Measurements from ENCODE around the gene ATRNL1. TPM values are rescaled to one million over a fixed set of nuclear protein-coding genes. Genes with fewer than 3 reads are reported as not detected.

Gene ATRNL1
- total RNA-seq, 1 experiment from 2014 or later, result 8.8 TPM

- BruUV-seq (replicated peaks), result no TSS peak
- CTCF ChIA-PET, result no interaction called here
- H3K36me3 Mint-ChIP-seq (ENCODE audit: insufficient read depth, unreplicated experiment), result no peaks in the 10 kb centered on the region
- H3K4me3 Mint-ChIP-seq (ENCODE audit: low read depth, unreplicated experiment), result no peak overlapping the region
- H3K4me1 Mint-ChIP-seq (ENCODE audit: low read depth, unreplicated experiment), result no peaks in the 10 kb centered on the region
- no peaks in the 10 kb centered on the region for H3K9me3 Mint-ChIP-seq (ENCODE audit: low read depth, unreplicated experiment)
- no peak overlapping the region for H3K27ac Mint-ChIP-seq (ENCODE audit: unreplicated experiment)
- TF ChIP-seq CTCF (IDR thresholded peaks at IDR 0.05; ENCODE audit: unreplicated experiment), result no peak
- H3K27me3 Mint-ChIP-seq (ENCODE audit: unreplicated experiment), result peaks cover 5% of the 10 kb centered on the region
- intact Hi-C loops (cut with micrococcal nuclease; ENCODE audit: unreplicated experiment), result no loop called here
- no peak for DNase-seq
These were observed 810.7 kb downstream of the ATRNL1 start for GRCh38 chr10:115903845-115904244.

GRCh38 chr10:115909037-115909436 lies 815.9 kb downstream of the ATRNL1 start:
- TF ChIP-seq CTCF (IDR thresholded peaks at IDR 0.05; ENCODE audit: unreplicated experiment), result no peak
- no TSS peak for BruUV-seq (replicated peaks)
- H3K9me3 Mint-ChIP-seq (ENCODE audit: low read depth, unreplicated experiment), result no peaks in the 10 kb centered on the region

GRCh38 chr10:115909962-115910731 lies 817.0 kb downstream of the ATRNL1 start:
- Mint-ChIP-seq H3K4me3 (ENCODE audit: low read depth, unreplicated experiment) (no peak overlapping the region), H3K4me1 (ENCODE audit: low read depth, unreplicated experiment) (no peaks in the 10 kb centered on the region), H3K27me3 (ENCODE audit: unreplicated experiment) (peaks cover 13% of the 10 kb centered on the region), H3K9me3 (ENCODE audit: low read depth, unreplicated experiment) (no peaks in the 10 kb centered on the region), H3K27ac (ENCODE audit: unreplicated experiment) (no peak overlapping the region), H3K36me3 (ENCODE audit: insufficient read depth, unreplicated experiment) (no peaks in the 10 kb centered on the region)
- CTCF ChIA-PET, result no interaction called here
- no peak for DNase-seq
- intact Hi-C loops (cut with micrococcal nuclease; ENCODE audit: unreplicated experiment), result no loop called here
- TF ChIP-seq CTCF (IDR thresholded peaks at IDR 0.05; ENCODE audit: unreplicated experiment), result no peak
- BruUV-seq (replicated peaks), result no TSS peak

More at GRCh38 chr10:115909037-115909436, 815.9 kb downstream of the ATRNL1 start:
- H3K27me3 Mint-ChIP-seq (ENCODE audit: unreplicated experiment), result peaks cover 13% of the 10 kb centered on the region
- intact Hi-C loops (cut with micrococcal nuclease; ENCODE audit: unreplicated experiment), result no loop called here
- CTCF ChIA-PET, result interaction anchor here (0.6 to 0.7 kb wide), 2 partner anchors 922 to 938 kb away, joined by 3 read pairs; no protein-coding TSS in a partner anchor
- no peak overlapping the region for H3K4me3 Mint-ChIP-seq (ENCODE audit: low read depth, unreplicated experiment)
- H3K27ac Mint-ChIP-seq (ENCODE audit: unreplicated experiment), result no peak overlapping the region
- no peaks in the 10 kb centered on the region for H3K36me3 Mint-ChIP-seq (ENCODE audit: insufficient read depth, unreplicated experiment)
- no peak for DNase-seq
- H3K4me1 Mint-ChIP-seq (ENCODE audit: low read depth, unreplicated experiment), result no peaks in the 10 kb centered on the region

GRCh38 chr10:115914475-115914874 lies 821.3 kb downstream of the ATRNL1 start:
- BruUV-seq (replicated peaks), result no TSS peak
- H3K4me1 Mint-ChIP-seq (ENCODE audit: low read depth, unreplicated experiment), result no peaks in the 10 kb centered on the region
- H3K27ac Mint-ChIP-seq (ENCODE audit: unreplicated experiment), result no peak overlapping the region
- intact Hi-C loops (cut with micrococcal nuclease; ENCODE audit: unreplicated experiment), result no loop called here
- peaks cover 2% of the 10 kb centered on the region for H3K27me3 Mint-ChIP-seq (ENCODE audit: unreplicated experiment)
- no peak for TF ChIP-seq CTCF (IDR thresholded peaks at IDR 0.05; ENCODE audit: unreplicated experiment)
- H3K36me3 Mint-ChIP-seq (ENCODE audit: insufficient read depth, unreplicated experiment), result no peaks in the 10 kb centered on the region
- CTCF ChIA-PET, result no interaction called here
- DNase-seq, result no peak
- H3K9me3 Mint-ChIP-seq (ENCODE audit: low read depth, unreplicated experiment), result no peaks in the 10 kb centered on the region
- no peak overlapping the region for H3K4me3 Mint-ChIP-seq (ENCODE audit: low read depth, unreplicated experiment)

Data from Calu3 (cell line).